Ascending aorta (tissue), 2 donors: ENCODE data around the gene FAM98C. TPM values are rescaled to one million over a fixed set of nuclear protein-coding genes. Genes with fewer than 3 reads are reported as not detected.

ENCODE experiments used
- DNase-seq, 2 donors: peaks; one replicate each; pipeline ENCODE4 v3.0.0-alpha.2; 2019; ENCODE audit warnings: low spot score in 2 of 2
- H3K27ac ChIP-seq, 2 donors: fragments of 200-600 bp; sonication (generic); one replicate each; pipeline ENCODE4 v1.5.1; 2016 to 2017; ENCODE audit warnings: mild to moderate bottlenecking in 1 of 2
- H3K27me3 ChIP-seq: fragments of 200-600 bp; sonication (generic); one replicate; pipeline ENCODE4 v1.5.1; 2017
- H3K36me3 ChIP-seq, 2 donors: fragments of 200-600 bp; sonication (generic); one replicate each; pipeline ENCODE4 v1.5.1; 2016
- H3K4me1 ChIP-seq, 2 donors: fragments of 200-600 bp; sonication (generic); one replicate each; pipeline ENCODE4 v1.5.1; 2016 to 2017; ENCODE audit warnings: mild to moderate bottlenecking in 1 of 2
- H3K4me3 ChIP-seq, 2 donors: fragments of 200-600 bp; sonication (generic); one replicate each; pipeline ENCODE4 v1.5.1; 2016 to 2017; ENCODE audit warnings: mild to moderate bottlenecking in 1 of 2
- H3K9me3 ChIP-seq, 2 donors: fragments of 200-600 bp; sonication (generic); one replicate each; pipeline ENCODE4 v1.5.1; 2016
- CTCF ChIP-seq, 3 experiments: fragments of 200-600 bp in 2 of 3; fragments of 450-650 bp in 1 of 3; sonication (generic) in 2 of 3; IDR thresholded peaks; one replicate each; pipeline ENCODE4 v1.5.1; 2016 to 2019; ENCODE audit warnings: antibody characterized with exemption in 3 of 3, mild to moderate bottlenecking in 1 of 3, moderate library complexity in 1 of 3
- intact Hi-C: fragments of 100-400 bp; cut with DNase I; formaldehyde crosslinking; loops from one replicate; pipeline ENCODE4 v1.15.1; 2023
- total RNA-seq: library from RNA; depleted of rRNA; stranded (reverse); fragments of >200 nt; gene quantifications from one replicate; pipeline ENCODE4 v1.1.0, GENCODE V29; 2016

Gene FAM98C
- total RNA-seq, 1 donor from 2014 or later = 11.1 TPM

- Histone ChIP-seq H3K27me3 (no peaks in the 10 kb centered on the region), H3K9me3 (no peaks in the 10 kb centered on the region), H3K27ac (no peak overlapping the region), H3K4me1 (peaks cover 0 to 4% of the 10 kb centered on the region in 2 donors), H3K36me3 (no peaks in the 10 kb centered on the region), H3K4me3 (no peak overlapping the region)
- DNase-seq = no peak
- intact Hi-C loops = no loop called here
- TF ChIP-seq CTCF (IDR thresholded peaks at IDR 0.05) = no peak
Observed at GRCh38 chr19:38420935-38421334, 18.0 kb downstream of the FAM98C start.

- H3K9me3 ChIP-seq = no peaks in the 10 kb centered on the region
- no peak overlapping the region for H3K4me3 ChIP-seq
- H3K4me1 ChIP-seq = peaks cover 0 to 4% of the 10 kb centered on the region in 2 donors
- TF ChIP-seq CTCF (IDR thresholded peaks at IDR 0.05) = no peak
- no peak overlapping the region for H3K27ac ChIP-seq
- H3K27me3 ChIP-seq = no peaks in the 10 kb centered on the region
- no peaks in the 10 kb centered on the region for H3K36me3 ChIP-seq
- intact Hi-C loops = no loop called here
- DNase-seq = no peak
Observed at GRCh38 chr19:38421856-38422255, 19.0 kb downstream of the FAM98C start.

- no peak overlapping the region for H3K27ac ChIP-seq
- no peaks in the 10 kb centered on the region for H3K36me3 ChIP-seq
- intact Hi-C loops = no loop called here
- no peaks in the 10 kb centered on the region for H3K27me3 ChIP-seq
- H3K4me3 ChIP-seq = no peak overlapping the region
- DNase-seq = no peak
- no peak for TF ChIP-seq CTCF (IDR thresholded peaks at IDR 0.05)
- peaks cover 0 to 4% of the 10 kb centered on the region in 2 donors for H3K4me1 ChIP-seq
- H3K9me3 ChIP-seq = no peaks in the 10 kb centered on the region
Observed at GRCh38 chr19:38422438-38422837, 19.5 kb downstream of the FAM98C start.

GRCh38 chr19:38424272-38424671 lies 21.4 kb downstream of the FAM98C start:
- Histone ChIP-seq H3K4me1 (no peaks in the 10 kb centered on the region), H3K27me3 (no peaks in the 10 kb centered on the region), H3K36me3 (no peaks in the 10 kb centered on the region), H3K4me3 (no peak overlapping the region), H3K27ac (no peak overlapping the region), H3K9me3 (no peaks in the 10 kb centered on the region)
- intact Hi-C loops = no loop called here
- no peak for DNase-seq
- TF ChIP-seq CTCF (IDR thresholded peaks at IDR 0.05) = no peak

- peak overlapping the region in 1 of 2 donors; percentile 35 for H3K4me3 ChIP-seq
- no peaks in the 10 kb centered on the region for H3K9me3 ChIP-seq
- H3K36me3 ChIP-seq = no peaks in the 10 kb centered on the region
- TF ChIP-seq CTCF (IDR thresholded peaks at IDR 0.05) = no peak
- H3K27me3 ChIP-seq = no peaks in the 10 kb centered on the region
- no peak overlapping the region for H3K27ac ChIP-seq
- no peak for DNase-seq
- H3K4me1 ChIP-seq = no peaks in the 10 kb centered on the region
- intact Hi-C loops = no loop called here
Observed at GRCh38 chr19:38425222-38425809, 22.4 kb downstream of the FAM98C start.
